Hepatocyte (in vitro differentiated cells): Measurements from ENCODE around the gene FAM163A. TPM values are rescaled to one million over a fixed set of nuclear protein-coding genes. Genes with fewer than 3 reads are reported as not detected.

Experiments
- DNase-seq: peaks from one replicate; pipeline ENCODE4 v3.0.0-alpha.2; 2016; ENCODE audit warnings: low spot score
- H2AFZ ChIP-seq: fragments of 200-600 bp; sonication (generic); 2 replicates; pipeline ENCODE4 v1.6.0; 2016; ENCODE audit warnings: antibody characterized with exemption, mild to moderate bottlenecking
- H3K27ac ChIP-seq: fragments of 200-600 bp; sonication (generic); 2 replicates; pipeline ENCODE4 v1.5.1; 2016; ENCODE audit warnings: mild to moderate bottlenecking
- H3K27me3 ChIP-seq: fragments of 200-600 bp; sonication (generic); 2 replicates; pipeline ENCODE4 v1.6.1; 2016
- H3K36me3 ChIP-seq: fragments of 200-600 bp; sonication (generic); replicated peaks from 2 replicates; pipeline ENCODE4 v1.5.1; 2016; ENCODE audit warnings: low read depth; ENCODE audit not compliant: insufficient read depth
- H3K4me1 ChIP-seq: fragments of 200-600 bp; sonication (generic); 2 replicates; pipeline ENCODE4 v1.5.1; 2016; ENCODE audit warnings: mild to moderate bottlenecking, moderate library complexity; ENCODE audit not compliant: insufficient read depth
- H3K4me2 ChIP-seq: fragments of 200-600 bp; sonication (generic); 2 replicates; pipeline ENCODE4 v1.6.0; 2016
- H3K4me3 ChIP-seq: fragments of 200-600 bp; sonication (generic); 2 replicates; pipeline ENCODE4 v1.5.1; 2016; ENCODE audit warnings: mild to moderate bottlenecking
- H3K79me2 ChIP-seq: fragments of 200-600 bp; sonication (generic); 2 replicates; pipeline ENCODE4 v1.6.0; 2017; ENCODE audit warnings: mild to moderate bottlenecking
- H3K9me2 ChIP-seq: fragments of 200-600 bp; sonication (generic); replicated peaks from 2 replicates; pipeline ENCODE4 v1.6.0; 2017; ENCODE audit warnings: mild to moderate bottlenecking; ENCODE audit not compliant: insufficient read depth
- H3K9me3 ChIP-seq: fragments of 200-600 bp; sonication (generic); 2 replicates; pipeline ENCODE4 v1.5.1; 2016; ENCODE audit warnings: low read depth, mild to moderate bottlenecking
- H4K20me1 ChIP-seq: fragments of 200-600 bp; sonication (generic); 2 replicates; pipeline ENCODE4 v1.6.0; 2016; ENCODE audit warnings: mild to moderate bottlenecking; ENCODE audit not compliant: insufficient read depth, poor library complexity, severe bottlenecking
- EZH2 ChIP-seq: fragments of 200-600 bp; sonication (generic); IDR thresholded peaks from 2 replicates; pipeline ENCODE4 v1.6.1; 2016; ENCODE audit warnings: antibody characterized with exemption, mild to moderate bottlenecking, borderline replicate concordance
- EZH2phosphoT487 ChIP-seq: fragments of 200-600 bp; sonication (generic); IDR thresholded peaks from one replicate; pipeline ENCODE4 v1.6.1; 2018; ENCODE audit warnings: antibody characterized with exemption, mild to moderate bottlenecking, low read depth, moderate library complexity; ENCODE audit not compliant: unreplicated experiment, severe bottlenecking
- WGBS: methylation state at CpG from one replicate; pipeline ENCODE4 v1.1.6; 2016; ENCODE audit warnings: low lambda C conversion rate; ENCODE audit errors: missing lambda C conversion rate; 5-methylcytosine and 5-hydroxymethylcytosine counted together
- polyA plus RNA-seq: library from polyadenylated mRNA; unstranded; fragments of >200 nt; fragmentation: Nextera tagmentation; extraction: Ambion mirVana; gene quantifications from 2 replicates; pipeline ENCODE4 v1.2.1, GENCODE V29; 2016
- total RNA-seq: library from RNA; depleted of rRNA; stranded (reverse); fragments of >200 nt; gene quantifications from 2 replicates; pipeline ENCODE4 v1.2.3, GENCODE V29; 2014
- TF ChIP-seq, protein P1 (sequence below): fragments of 200-600 bp; sonication (generic); IDR thresholded peaks from 2 replicates; pipeline ENCODE4 v1.5.1; 2016; ENCODE audit warnings: antibody characterized with exemption, mild to moderate bottlenecking; ENCODE audit not compliant: poor library complexity

FAM163A gene
- total and polyA plus RNA-seq, 2 experiments from 2014 or later, result 0.43 to 0.87 TPM

DNA sequence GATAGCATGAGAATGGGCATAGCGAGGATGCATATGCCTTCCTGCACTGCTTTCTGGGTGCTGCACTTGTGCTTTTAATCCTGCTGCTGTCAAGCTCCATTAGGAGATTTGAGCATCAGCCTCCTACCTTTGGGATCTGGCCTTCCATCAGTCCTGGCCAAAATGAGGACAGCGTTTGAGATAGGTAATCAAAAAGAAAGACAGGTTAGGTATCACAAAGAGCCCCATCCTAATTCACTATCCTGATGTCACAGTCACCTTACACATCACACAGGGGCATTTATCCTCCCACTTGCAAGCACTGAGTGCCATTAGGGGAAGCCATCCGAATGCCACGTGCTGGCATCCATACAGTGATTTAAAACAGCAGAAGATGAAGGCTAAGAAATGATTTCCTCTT is 13.2 kb upstream of the FAM163A start:
- Histone ChIP-seq H3K79me2 (no peaks in the 10 kb centered on the region), H3K27me3 (peaks cover 30% of the 10 kb centered on the region), H3K9me3 (no peaks in the 10 kb centered on the region), H3K4me1 (no peaks in the 10 kb centered on the region), H3K36me3 (no peaks in the 10 kb centered on the region), H3K9me2 (no peaks in the 10 kb centered on the region), H3K4me2 (no peak overlapping the region), H3K27ac (no peak overlapping the region), H4K20me1 (no peaks in the 10 kb centered on the region), H2AFZ (no peak overlapping the region), H3K4me3 (no peak overlapping the region)
- 75% methylated on average over 4 of the region's 4 CpGs for WGBS
- TF ChIP-seq EZH2phosphoT487 (no peak), EZH2 (no peak)
- TF ChIP-seq, protein P1, sequence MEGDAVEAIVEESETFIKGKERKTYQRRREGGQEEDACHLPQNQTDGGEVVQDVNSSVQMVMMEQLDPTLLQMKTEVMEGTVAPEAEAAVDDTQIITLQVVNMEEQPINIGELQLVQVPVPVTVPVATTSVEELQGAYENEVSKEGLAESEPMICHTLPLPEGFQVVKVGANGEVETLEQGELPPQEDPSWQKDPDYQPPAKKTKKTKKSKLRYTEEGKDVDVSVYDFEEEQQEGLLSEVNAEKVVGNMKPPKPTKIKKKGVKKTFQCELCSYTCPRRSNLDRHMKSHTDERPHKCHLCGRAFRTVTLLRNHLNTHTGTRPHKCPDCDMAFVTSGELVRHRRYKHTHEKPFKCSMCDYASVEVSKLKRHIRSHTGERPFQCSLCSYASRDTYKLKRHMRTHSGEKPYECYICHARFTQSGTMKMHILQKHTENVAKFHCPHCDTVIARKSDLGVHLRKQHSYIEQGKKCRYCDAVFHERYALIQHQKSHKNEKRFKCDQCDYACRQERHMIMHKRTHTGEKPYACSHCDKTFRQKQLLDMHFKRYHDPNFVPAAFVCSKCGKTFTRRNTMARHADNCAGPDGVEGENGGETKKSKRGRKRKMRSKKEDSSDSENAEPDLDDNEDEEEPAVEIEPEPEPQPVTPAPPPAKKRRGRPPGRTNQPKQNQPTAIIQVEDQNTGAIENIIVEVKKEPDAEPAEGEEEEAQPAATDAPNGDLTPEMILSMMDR, result no peak
- no peak for DNase-seq

GRCh38 chr1:179731643-179732042 is 11.4 kb upstream of the FAM163A start:
- Histone ChIP-seq H2AFZ (no peak overlapping the region), H3K9me3 (no peaks in the 10 kb centered on the region), H4K20me1 (no peaks in the 10 kb centered on the region), H3K4me1 (no peaks in the 10 kb centered on the region), H3K27me3 (peaks cover 30% of the 10 kb centered on the region), H3K9me2 (no peaks in the 10 kb centered on the region), H3K79me2 (no peaks in the 10 kb centered on the region), H3K36me3 (no peaks in the 10 kb centered on the region), H3K27ac (no peak overlapping the region), H3K4me3 (no peak overlapping the region), H3K4me2 (no peak overlapping the region)
- DNase-seq, result no peak
- 84% methylated on average over 4 of the region's 4 CpGs for WGBS
- TF ChIP-seq EZH2phosphoT487 (no peak), EZH2 (no peak)
- TF ChIP-seq, protein P1, result no peak

- Histone ChIP-seq H4K20me1 (no peaks in the 10 kb centered on the region), H3K27ac (no peak overlapping the region), H3K9me2 (no peaks in the 10 kb centered on the region), H3K79me2 (no peaks in the 10 kb centered on the region), H2AFZ (no peak overlapping the region), H3K27me3 (peaks cover 89% of the 10 kb centered on the region), H3K4me1 (peaks cover 12% of the 10 kb centered on the region), H3K36me3 (no peaks in the 10 kb centered on the region), H3K4me3 (no peak overlapping the region), H3K4me2 (peak overlapping the region; percentile 97), H3K9me3 (no peaks in the 10 kb centered on the region)
- DNase-seq, result no peak
- no peak for TF ChIP-seq EZH2
- WGBS, result 42% methylated on average over 10 of the region's 10 CpGs
These were observed 800 bp upstream of the FAM163A start for GRCh38 chr1:179742291-179742690.

GRCh38 chr1:179743679-179744400 is 749 bp downstream of the FAM163A start:
- peak; percentile 30 for DNase-seq
- H3K27me3 ChIP-seq, result peaks cover 93% of the 10 kb centered on the region
- H3K9me2 ChIP-seq, result no peaks in the 10 kb centered on the region
- H3K4me2 ChIP-seq, result peak overlapping the region; percentile 97
- H3K27ac ChIP-seq, result no peak overlapping the region
- 4% methylated on average over 73 of the region's 85 CpGs for WGBS
- H3K4me3 ChIP-seq, result peak overlapping the region; percentile 49
- no peaks in the 10 kb centered on the region for H4K20me1 ChIP-seq
- no peaks in the 10 kb centered on the region for H3K36me3 ChIP-seq
- H3K4me1 ChIP-seq, result peaks cover 12% of the 10 kb centered on the region
- H3K9me3 ChIP-seq, result no peaks in the 10 kb centered on the region
- H2AFZ ChIP-seq, result peak overlapping the region; percentile 81
- peak; percentile 81 for TF ChIP-seq EZH2
- no peak for TF ChIP-seq EZH2phosphoT487
- no peaks in the 10 kb centered on the region for H3K79me2 ChIP-seq
